ENCODE results near the gene INPPL1.
"Not testable (repeated sequence)": the region's sequence is repeated elsewhere in the genome, so short reads cannot be mapped to it uniquely, and the experiment has no call there.

The INPPL1 gene, protein sequence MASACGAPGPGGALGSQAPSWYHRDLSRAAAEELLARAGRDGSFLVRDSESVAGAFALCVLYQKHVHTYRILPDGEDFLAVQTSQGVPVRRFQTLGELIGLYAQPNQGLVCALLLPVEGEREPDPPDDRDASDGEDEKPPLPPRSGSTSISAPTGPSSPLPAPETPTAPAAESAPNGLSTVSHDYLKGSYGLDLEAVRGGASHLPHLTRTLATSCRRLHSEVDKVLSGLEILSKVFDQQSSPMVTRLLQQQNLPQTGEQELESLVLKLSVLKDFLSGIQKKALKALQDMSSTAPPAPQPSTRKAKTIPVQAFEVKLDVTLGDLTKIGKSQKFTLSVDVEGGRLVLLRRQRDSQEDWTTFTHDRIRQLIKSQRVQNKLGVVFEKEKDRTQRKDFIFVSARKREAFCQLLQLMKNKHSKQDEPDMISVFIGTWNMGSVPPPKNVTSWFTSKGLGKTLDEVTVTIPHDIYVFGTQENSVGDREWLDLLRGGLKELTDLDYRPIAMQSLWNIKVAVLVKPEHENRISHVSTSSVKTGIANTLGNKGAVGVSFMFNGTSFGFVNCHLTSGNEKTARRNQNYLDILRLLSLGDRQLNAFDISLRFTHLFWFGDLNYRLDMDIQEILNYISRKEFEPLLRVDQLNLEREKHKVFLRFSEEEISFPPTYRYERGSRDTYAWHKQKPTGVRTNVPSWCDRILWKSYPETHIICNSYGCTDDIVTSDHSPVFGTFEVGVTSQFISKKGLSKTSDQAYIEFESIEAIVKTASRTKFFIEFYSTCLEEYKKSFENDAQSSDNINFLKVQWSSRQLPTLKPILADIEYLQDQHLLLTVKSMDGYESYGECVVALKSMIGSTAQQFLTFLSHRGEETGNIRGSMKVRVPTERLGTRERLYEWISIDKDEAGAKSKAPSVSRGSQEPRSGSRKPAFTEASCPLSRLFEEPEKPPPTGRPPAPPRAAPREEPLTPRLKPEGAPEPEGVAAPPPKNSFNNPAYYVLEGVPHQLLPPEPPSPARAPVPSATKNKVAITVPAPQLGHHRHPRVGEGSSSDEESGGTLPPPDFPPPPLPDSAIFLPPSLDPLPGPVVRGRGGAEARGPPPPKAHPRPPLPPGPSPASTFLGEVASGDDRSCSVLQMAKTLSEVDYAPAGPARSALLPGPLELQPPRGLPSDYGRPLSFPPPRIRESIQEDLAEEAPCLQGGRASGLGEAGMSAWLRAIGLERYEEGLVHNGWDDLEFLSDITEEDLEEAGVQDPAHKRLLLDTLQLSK

GRCh38 chr11:72224564-72225410 is at the start of gene INPPL1:
TSS of gene INPPL1 (plus strand) at chr11:72224767. CDS start at chr11:72224985, 218 bp downstream.
- DNase-seq = no peak

DNA sequence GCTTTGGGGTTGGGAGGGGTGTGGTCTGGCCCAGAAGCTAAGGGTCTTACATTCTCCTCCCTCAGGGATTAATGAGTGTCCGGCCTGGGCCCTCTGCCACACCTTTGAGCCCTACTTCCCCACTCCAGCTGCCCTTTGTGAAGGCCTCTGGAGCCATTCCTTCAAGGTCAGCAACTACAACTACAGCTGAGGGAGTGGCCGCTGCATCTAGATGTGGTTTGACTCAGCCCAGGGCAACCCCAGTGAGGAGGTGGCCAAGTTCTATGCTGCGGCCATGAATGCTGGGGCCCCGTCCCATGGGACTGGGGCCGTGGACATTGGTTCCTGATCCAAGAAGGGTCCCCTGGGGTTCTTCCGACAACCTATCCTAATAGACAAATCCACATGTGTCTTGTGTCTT is 46.9 kb upstream of the INPPL1 start:
- DNase-seq = no peak

GRCh38 chr11:72179049-72179803 is 45.3 kb upstream of the INPPL1 start:
- no peak for DNase-seq

- DNase-seq = no peak
Measured at GRCh38 chr11:72179804-72180396, 44.7 kb upstream of the INPPL1 start.

- not testable (repeated sequence) for DNase-seq
Measured at GRCh38 chr11:72180892-72181552, 43.5 kb upstream of the INPPL1 start.

DNA sequence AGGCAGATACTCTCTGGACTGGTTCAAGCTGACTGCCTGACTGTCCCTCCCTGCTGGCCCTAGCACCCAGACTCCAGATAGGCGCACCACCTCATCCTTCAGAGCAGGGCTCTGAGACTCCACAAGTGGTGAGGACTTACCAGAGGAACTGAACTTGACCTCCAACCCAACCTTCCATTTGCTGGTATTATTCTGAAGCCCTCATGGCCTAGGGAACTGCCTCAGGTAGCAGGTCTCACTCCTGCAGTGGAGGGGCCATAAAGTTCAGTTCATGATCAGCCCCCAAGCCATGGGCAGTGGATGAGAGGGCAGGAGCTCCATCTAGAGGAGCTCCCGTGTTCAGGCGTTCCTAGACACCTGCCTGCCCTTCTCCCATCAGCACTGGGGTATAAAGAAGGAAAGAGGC is 43.0 kb upstream of the INPPL1 start:
- DNase-seq = not testable (repeated sequence)

GRCh38 chr11:72188267-72188666 is 36.3 kb upstream of the INPPL1 start:
- no peak for DNase-seq

GRCh38 chr11:72189455-72190250 is 34.9 kb upstream of the INPPL1 start:
- DNase-seq = no peak

- no peak for DNase-seq
Measured at GRCh38 chr11:72190631-72191071, 33.9 kb upstream of the INPPL1 start.

DNA sequence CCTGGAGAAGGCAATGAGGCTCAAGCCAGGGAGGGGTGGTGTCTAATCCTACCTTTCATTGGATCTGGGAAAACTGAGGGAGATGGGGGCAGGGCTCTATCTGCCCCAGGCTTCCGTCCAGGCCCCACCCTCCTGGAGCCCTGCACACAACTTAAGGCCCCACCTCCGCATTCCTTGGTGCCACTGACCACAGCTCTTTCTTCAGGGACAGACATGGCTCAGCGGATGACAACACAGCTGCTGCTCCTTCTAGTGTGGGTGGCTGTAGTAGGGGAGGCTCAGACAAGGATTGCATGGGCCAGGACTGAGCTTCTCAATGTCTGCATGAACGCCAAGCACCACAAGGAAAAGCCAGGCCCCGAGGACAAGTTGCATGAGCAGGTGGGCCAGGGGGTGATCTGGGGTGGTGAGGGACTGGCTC is 32.6 kb upstream of the INPPL1 start, which contains the start of gene FOLR1:
TSS of gene FOLR1 (plus strand) at position 180 of the 421 bp plus-strand sequence. CDS start at position 214, 34 bp downstream.
- DNase-seq = no peak

DNA sequence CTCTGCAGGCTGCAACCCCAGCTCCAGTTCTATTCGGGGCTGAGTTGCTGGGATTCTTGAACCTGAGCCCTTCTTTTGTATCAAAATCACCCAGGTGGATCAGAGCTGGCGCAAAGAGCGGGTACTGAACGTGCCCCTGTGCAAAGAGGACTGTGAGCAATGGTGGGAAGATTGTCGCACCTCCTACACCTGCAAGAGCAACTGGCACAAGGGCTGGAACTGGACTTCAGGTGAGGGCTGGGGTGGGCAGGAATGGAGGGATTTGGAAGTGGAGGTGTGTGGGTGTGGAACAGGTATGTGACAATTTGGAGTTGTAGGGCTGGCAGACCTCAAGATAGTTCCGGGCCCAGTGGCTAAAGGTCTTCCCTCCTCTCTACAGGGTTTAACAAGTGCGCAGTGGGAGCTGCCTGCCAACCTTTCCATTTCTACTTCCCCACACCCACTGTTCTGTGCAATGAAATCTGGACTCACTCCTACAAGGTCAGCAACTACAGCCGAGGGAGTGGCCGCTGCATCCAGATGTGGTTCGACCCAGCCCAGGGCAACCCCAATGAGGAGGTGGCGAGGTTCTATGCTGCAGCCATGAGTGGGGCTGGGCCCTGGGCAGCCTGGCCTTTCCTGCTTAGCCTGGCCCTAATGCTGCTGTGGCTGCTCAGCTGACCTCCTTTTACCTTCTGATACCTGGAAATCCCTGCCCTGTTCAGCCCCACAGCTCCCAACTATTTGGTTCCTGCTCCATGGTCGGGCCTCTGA is 28.9 kb upstream of the INPPL1 start:
- DNase-seq = no peak

DNA sequence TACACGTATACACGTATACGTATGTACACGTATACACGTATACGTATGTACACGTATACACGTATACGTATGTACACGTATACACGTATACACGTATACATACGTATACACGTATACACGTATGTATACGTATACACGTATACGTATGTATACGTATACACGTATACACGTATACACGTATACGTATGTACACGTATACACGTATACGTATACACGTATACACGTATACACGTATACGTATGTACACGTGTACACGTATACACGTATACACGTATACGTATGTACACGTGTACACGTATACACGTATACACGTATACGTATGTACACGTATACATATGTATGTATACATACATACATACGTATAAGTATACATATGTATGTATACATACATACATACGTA is 23.1 kb upstream of the INPPL1 start:
- DNase-seq = not testable (repeated sequence)

- no peak for DNase-seq
Measured at GRCh38 chr11:72202571-72202970, 22.0 kb upstream of the INPPL1 start.

GRCh38 chr11:72203163-72203562 is 21.4 kb upstream of the INPPL1 start:
- no peak for DNase-seq

DNA sequence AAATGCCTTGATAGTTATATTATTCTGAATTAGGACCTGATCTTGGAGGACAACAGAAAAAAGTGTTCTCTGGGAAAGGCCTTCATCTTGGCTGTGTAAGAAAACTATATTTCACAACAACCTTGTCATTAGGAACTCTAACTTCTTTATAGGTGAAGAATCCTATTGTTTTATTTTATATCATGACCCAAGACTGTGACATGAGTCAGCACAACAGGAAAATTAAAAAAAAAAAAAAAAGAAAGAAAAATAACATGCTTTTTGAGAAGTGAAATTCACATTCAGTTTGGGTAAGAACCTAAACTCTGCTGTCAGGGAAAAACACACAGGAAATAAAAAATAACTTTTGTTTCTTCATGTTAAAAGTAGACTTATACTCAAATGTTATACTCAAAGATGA is 19.7 kb upstream of the INPPL1 start:
- DNase-seq = no peak

- not testable (repeated sequence) for DNase-seq
Measured at GRCh38 chr11:72206794-72207193, 17.8 kb upstream of the INPPL1 start.

DNA sequence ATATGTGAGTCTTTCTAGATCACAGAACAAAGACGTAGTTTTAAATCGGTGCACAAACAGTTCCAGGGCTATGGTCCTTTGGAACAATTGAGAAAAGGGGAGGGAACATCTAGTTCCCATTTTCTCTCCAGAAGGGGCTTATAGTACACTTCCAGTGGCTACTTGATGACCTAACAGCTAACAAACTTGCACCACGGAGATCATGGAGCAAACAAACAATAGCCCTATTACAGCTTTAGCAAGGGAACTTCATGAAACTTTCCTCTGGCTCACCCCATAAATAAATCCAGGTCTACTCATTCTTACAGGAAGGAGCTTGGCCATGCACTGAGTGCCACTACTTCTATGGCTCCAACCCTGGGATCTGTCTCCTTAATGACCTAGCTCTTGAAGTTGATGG is 16.3 kb upstream of the INPPL1 start:
- no peak for DNase-seq

GRCh38 chr11:72209101-72209500 is 15.5 kb upstream of the INPPL1 start:
- no peak for DNase-seq
